Measurements from ENCODE around the gene EMSY. TPM values are rescaled to one million over a fixed set of nuclear protein-coding genes. Genes with fewer than 3 reads are reported as not detected.

EMSY gene
- total RNA-seq, 3 donors from 2014 or later: 22.9 to 71.3 (median 43.9) TPM

DNA sequence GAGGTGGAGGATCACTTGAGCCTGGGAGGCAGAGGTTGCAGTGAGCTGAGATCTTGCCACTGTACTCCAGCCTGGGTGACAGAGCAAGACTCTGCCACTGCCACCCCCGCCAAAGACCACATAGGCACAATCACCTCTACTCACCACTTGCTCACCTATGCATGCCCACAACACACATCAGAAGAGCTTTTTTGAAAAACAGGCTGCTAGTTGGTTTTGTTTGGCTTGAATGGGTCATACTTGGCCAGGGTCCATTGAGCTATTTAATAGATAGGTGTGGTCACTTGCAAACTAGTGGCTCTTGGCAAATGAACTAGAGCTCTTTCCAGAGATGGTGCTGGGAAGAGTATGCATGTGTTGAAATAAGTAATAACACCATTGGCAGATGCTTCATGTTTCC lies 80.1 kb downstream of the EMSY start:
- Histone ChIP-seq H3K4me3 (no peak overlapping the region), H3K27me3 (no peaks in the 10 kb centered on the region), H3K4me1 (no peaks in the 10 kb centered on the region), H3K9me3 (no peaks in the 10 kb centered on the region), H3K36me3 (peaks cover 13% of the 10 kb centered on the region), H3K27ac (no peak overlapping the region)
- intact Hi-C loops (cut with DNase I; ENCODE audit: low total_unique reads): no loop called here
- no peak for DNase-seq (ENCODE audit: low spot score in 2 of 2)
- TF ChIP-seq POLR2A (IDR thresholded peaks at IDR 0.05): no peak
- no peak for TF ChIP-seq POLR2AphosphoS5 (IDR thresholded peaks at IDR 0.05)
- TF ChIP-seq, protein P1, sequence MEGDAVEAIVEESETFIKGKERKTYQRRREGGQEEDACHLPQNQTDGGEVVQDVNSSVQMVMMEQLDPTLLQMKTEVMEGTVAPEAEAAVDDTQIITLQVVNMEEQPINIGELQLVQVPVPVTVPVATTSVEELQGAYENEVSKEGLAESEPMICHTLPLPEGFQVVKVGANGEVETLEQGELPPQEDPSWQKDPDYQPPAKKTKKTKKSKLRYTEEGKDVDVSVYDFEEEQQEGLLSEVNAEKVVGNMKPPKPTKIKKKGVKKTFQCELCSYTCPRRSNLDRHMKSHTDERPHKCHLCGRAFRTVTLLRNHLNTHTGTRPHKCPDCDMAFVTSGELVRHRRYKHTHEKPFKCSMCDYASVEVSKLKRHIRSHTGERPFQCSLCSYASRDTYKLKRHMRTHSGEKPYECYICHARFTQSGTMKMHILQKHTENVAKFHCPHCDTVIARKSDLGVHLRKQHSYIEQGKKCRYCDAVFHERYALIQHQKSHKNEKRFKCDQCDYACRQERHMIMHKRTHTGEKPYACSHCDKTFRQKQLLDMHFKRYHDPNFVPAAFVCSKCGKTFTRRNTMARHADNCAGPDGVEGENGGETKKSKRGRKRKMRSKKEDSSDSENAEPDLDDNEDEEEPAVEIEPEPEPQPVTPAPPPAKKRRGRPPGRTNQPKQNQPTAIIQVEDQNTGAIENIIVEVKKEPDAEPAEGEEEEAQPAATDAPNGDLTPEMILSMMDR (IDR thresholded peaks at IDR 0.05): no peak

DNA sequence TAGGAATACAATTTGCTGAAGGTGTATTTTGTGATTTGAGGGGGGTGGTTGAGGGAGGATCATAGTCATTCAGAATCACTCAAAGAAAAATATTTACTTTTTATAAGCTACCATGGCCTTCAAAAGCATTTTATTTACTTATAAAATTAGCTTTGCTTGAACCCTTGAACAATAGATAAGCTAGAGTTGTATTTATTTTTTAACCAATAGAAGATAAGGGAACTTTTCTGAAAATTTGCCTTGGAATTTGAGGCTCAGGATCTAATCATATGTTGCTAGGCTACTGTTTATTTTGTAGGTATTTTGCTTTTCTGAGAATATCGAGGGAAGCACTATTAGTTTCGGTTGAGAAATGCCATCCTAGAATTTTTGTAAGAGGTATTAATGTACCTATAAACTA lies 82.1 kb downstream of the EMSY start:
- Histone ChIP-seq H3K4me1 (no peaks in the 10 kb centered on the region), H3K4me3 (no peak overlapping the region), H3K9me3 (no peaks in the 10 kb centered on the region), H3K27ac (no peak overlapping the region), H3K27me3 (no peaks in the 10 kb centered on the region), H3K36me3 (peaks cover 13% of the 10 kb centered on the region)
- TF ChIP-seq POLR2A (IDR thresholded peaks at IDR 0.05): no peak
- TF ChIP-seq POLR2AphosphoS5 (IDR thresholded peaks at IDR 0.05): no peak
- TF ChIP-seq, protein P1 (IDR thresholded peaks at IDR 0.05): no peak
- DNase-seq (ENCODE audit: low spot score in 2 of 2): no peak
- intact Hi-C loops (cut with DNase I; ENCODE audit: low total_unique reads): no loop called here

GRCh38 chr11:76542436-76542835 lies 97.6 kb downstream of the EMSY start:
- Histone ChIP-seq H3K4me3 (no peak overlapping the region), H3K4me1 (no peaks in the 10 kb centered on the region), H3K27me3 (no peaks in the 10 kb centered on the region), H3K9me3 (no peaks in the 10 kb centered on the region), H3K36me3 (peaks cover 3% of the 10 kb centered on the region), H3K27ac (no peak overlapping the region)
- DNase-seq (ENCODE audit: low spot score in 2 of 2): no peak
- TF ChIP-seq POLR2A (IDR thresholded peaks at IDR 0.05) (no peak), POLR2AphosphoS5 (IDR thresholded peaks at IDR 0.05) (no peak)
- TF ChIP-seq, protein P1 (IDR thresholded peaks at IDR 0.05): no peak
- intact Hi-C loops (cut with DNase I; ENCODE audit: low total_unique reads): no loop called here

DNA sequence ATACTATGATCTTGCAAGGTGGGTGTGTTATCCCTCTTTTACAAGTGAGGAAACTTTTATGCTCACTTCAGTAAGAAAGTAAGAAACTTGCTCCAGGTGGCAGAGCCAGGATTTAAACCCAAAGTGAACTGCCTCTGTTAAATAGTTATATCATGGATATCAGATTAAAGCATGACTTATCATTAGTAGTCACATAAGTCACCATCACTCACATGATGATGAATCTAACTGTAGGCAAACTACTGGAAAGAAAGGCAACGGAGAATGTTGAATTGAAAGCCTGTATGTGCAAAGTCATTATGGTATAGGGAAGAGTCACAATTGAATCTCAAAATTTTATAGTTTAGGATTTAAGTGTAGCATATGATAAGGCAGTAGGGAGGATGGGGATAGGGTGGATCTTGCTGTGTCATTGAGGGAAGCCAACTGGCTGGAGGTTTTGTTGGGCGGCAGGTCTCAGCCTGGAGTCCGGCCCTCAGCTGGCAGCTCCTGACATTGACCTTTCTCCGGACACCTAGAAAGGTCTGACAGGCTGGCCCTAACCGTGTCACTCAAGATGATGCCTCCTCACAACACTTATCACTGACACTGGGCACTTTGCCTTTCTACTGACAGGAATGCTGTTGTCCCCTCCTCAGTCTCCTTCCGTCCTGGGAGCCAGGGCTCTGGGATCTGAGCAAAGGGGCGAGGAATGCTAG lies 98.3 kb downstream of the EMSY start:
- no peak for DNase-seq (ENCODE audit: low spot score in 2 of 2)

GRCh38 chr11:76550781-76551180 lies 106.0 kb downstream of the EMSY start:
- H3K4me3 ChIP-seq: no peak overlapping the region
- TF ChIP-seq, protein P1 (IDR thresholded peaks at IDR 0.05): no peak
- TF ChIP-seq POLR2A (IDR thresholded peaks at IDR 0.05): no peak
- TF ChIP-seq POLR2AphosphoS5 (IDR thresholded peaks at IDR 0.05): no peak
- no peak overlapping the region for H3K27ac ChIP-seq
- intact Hi-C loops (cut with DNase I; ENCODE audit: low total_unique reads): no loop called here
- H3K9me3 ChIP-seq: no peaks in the 10 kb centered on the region
- H3K4me1 ChIP-seq: no peaks in the 10 kb centered on the region
- peaks cover 3% of the 10 kb centered on the region for H3K36me3 ChIP-seq
- no peaks in the 10 kb centered on the region for H3K27me3 ChIP-seq
- no peak for DNase-seq (ENCODE audit: low spot score in 2 of 2)

More for the DNA sequence above, 98.3 kb downstream of the EMSY start:
- Histone ChIP-seq H3K36me3 (peaks cover 3% of the 10 kb centered on the region), H3K27ac (no peak overlapping the region), H3K27me3 (no peaks in the 10 kb centered on the region), H3K4me1 (no peaks in the 10 kb centered on the region), H3K4me3 (no peak overlapping the region), H3K9me3 (no peaks in the 10 kb centered on the region)
- intact Hi-C loops (cut with DNase I; ENCODE audit: low total_unique reads): no loop called here
- TF ChIP-seq, protein P1 (IDR thresholded peaks at IDR 0.05): no peak
- no peak for TF ChIP-seq POLR2AphosphoS5 (IDR thresholded peaks at IDR 0.05)
- no peak for TF ChIP-seq POLR2A (IDR thresholded peaks at IDR 0.05)
